Activated T-cell treated with anti-CD3 and anti-CD28 coated beads, Interleukin-2, amount 50 U/mL, for 4 hours (primary cell): ENCODE results near the gene CD300LD. TPM values are rescaled to one million over a fixed set of nuclear protein-coding genes. Genes with fewer than 3 reads are reported as not detected.
"Not testable (repeated sequence)": the region's sequence is repeated elsewhere in the genome, so short reads cannot be mapped to it uniquely, and the experiment has no call there.

ENCODE experiments used
- ATAC-seq, 2 donors: fragments of 200-7000 bp; cut with Tn5 transposase; one replicate each; pipeline ENCODE4 v1.10.0; 2021
- DNase-seq: peaks from one replicate; pipeline ENCODE4 v3.0.0-alpha.2; 2020
- H3K27me3 Mint-ChIP-seq: one replicate; pipeline ENCODE4 v1.8.0; 2021; ENCODE audit warnings: low read depth, mixed read lengths
- H3K36me3 Mint-ChIP-seq: one replicate; pipeline ENCODE4 v1.8.0; 2022; ENCODE audit warnings: mixed read lengths; ENCODE audit not compliant: insufficient read depth
- H3K4me1 Mint-ChIP-seq: one replicate; pipeline ENCODE4 v1.8.0; 2021; ENCODE audit warnings: low read depth, mixed read lengths
- H3K4me3 Mint-ChIP-seq: one replicate; pipeline ENCODE4 v1.8.0; 2021; ENCODE audit warnings: mild to moderate bottlenecking, moderate library complexity, mixed read lengths
- H3K9me3 Mint-ChIP-seq: one replicate; pipeline ENCODE4 v1.8.0; 2021; ENCODE audit warnings: mixed read lengths
- total RNA-seq, 3 donors: library from RNA; stranded (reverse); gene quantifications; one replicate each; pipeline ENCODE4 v1.2.1, GENCODE V29; 2021

CD300LD gene
- not detected for total RNA-seq

DNA sequence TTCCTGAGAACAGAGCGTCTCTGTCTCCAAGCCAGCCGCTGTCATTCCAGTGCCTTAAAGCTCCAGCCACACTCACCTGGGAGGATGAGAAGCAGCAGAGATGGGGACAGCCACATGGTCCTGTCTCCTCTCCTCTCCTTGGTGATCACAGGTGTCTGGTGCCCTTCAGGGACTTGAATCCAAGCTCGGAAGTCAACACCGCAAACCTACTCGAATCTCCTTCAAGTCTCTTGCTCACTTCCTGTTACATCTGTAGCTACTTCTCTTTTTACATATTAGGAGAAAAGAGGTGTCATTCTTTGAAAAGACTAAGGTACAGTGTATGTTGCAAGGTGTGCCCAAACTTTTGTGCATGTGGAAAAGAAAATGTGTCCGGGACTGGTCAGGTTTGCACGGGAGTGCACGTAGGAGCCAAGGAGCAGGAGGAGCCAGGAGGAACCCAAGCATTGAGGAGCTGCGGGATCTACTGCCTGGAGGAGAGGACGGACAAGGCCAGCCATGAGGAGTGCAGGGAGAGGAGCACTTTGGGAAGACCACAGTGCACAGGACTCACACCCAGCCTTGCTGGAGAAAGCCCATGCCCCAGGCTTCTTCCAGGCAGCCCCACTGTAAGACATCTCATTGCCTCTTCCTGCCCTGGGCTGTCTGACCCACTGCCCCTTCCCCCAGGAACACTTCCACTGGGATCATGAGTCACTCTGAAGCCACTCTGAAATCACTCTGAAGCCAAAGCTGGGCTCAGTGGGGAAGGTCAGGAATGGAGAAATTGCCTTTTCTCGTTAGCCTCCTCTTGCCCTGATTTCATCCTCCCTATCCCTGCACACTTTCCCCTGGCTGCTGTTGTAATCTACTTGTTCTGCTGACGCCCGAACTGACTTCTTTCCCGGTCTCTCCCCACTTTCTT, at the start of gene CD300LD:
CD300LD (minus strand) TSS at position 197 of the 904 bp plus-strand sequence; CDS start at position 116, 81 bp downstream.
- Mint-ChIP-seq H3K36me3 (no peaks in the 10 kb centered on the region), H3K4me3 (peak within 1 kb of the TSS; percentile 31), H3K27me3 (peaks cover 18% of the 10 kb centered on the region), H3K4me1 (peaks cover 14% of the 10 kb centered on the region), H3K9me3 (no peaks in the 10 kb centered on the region)
- DNase-seq (no peak), ATAC-seq (peak in 1 of 2 donors; percentile 40)

DNA sequence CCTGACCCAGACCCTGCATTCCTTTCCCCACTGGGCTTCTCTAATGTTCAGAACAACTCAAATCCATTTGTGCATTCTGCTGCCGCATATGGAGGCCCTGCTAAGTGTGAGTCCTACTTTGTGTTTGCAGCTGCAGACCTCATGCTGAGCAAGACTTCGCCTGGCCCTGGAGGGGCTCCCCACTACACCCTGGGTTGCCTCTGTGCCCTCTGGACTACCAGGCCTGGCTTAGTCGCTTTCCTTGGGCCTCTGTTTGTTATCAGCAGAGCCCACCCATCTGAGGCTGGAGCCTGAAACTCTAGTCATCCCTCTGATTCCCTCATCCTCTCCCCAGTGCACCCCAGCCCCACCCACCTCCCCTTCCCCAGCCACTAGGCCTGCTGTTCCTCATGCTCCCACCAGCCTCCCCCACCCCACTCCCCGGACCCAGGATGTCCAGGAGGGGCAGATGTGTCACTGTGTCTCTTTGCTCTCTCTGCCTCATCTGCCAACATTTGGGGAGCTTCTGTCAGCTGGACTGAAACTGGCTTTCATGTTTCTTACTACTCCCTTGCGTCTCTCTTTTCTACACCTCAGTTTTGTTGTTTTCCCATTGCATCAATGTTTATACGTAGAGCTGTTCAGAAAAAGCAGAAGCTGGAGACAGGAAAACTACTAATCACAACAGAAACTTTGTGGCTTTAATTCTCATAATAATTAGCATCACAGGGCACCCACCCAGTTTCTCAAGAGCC, 49.3 kb upstream of the CD300LD start:
- Mint-ChIP-seq H3K4me1 (peaks cover 22% of the 10 kb centered on the region), H3K9me3 (no peaks in the 10 kb centered on the region), H3K36me3 (no peaks in the 10 kb centered on the region), H3K27me3 (peaks cover 43% of the 10 kb centered on the region), H3K4me3 (no peak overlapping the region)
- DNase-seq (no peak), ATAC-seq (no peak)

DNA sequence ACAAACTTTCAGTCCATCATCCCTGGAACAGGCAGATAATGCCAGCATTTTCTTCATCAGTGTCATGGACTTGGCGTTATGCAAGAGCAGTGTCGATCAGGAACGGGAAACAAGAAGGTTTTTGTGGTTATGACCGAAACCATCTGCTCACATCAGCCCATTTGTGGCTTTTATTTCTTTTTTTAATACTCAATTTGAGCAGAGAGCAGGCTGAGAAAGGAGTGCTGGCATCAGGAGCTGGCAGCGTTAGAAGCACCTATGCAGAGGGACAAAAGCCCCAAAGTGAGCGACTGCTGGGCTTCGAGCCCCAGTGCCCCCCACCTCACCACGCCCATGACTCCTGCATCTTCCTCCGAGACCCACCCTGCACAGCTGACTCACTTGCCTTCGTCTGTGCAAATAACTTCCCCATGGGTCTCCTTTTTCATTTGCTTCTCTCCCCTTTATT, 47.6 kb upstream of the CD300LD start:
- H3K27me3 Mint-ChIP-seq: peaks cover 47% of the 10 kb centered on the region
- H3K4me3 Mint-ChIP-seq: no peak overlapping the region
- H3K36me3 Mint-ChIP-seq: no peaks in the 10 kb centered on the region
- H3K4me1 Mint-ChIP-seq: peaks cover 22% of the 10 kb centered on the region
- DNase-seq (no peak), ATAC-seq (peak; percentile 14 to 46)
- H3K9me3 Mint-ChIP-seq: no peaks in the 10 kb centered on the region

DNA sequence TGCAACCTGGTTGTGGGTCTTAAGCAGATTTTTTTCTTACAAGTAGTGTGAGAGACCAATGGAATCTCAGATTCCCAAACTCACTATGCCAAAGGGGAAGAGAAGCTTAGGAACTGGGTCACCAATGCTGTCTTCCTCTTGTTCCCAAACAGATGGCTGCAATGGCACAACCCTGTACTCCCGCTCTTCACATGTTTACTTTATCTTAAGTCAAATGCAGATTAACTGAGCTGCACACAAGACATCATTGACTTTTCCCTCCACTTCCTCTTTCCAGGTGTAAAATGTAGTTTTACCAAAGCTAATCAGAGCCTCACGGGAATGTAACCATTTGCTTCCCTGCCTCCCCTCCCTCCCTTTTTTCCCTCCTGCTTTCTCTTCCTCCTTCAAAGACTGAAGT, 45.8 kb upstream of the CD300LD start:
- no peak overlapping the region for H3K4me3 Mint-ChIP-seq
- no peaks in the 10 kb centered on the region for H3K9me3 Mint-ChIP-seq
- peaks cover 42% of the 10 kb centered on the region for H3K27me3 Mint-ChIP-seq
- DNase-seq (no peak), ATAC-seq (no peak)
- no peaks in the 10 kb centered on the region for H3K36me3 Mint-ChIP-seq
- H3K4me1 Mint-ChIP-seq: peaks cover 22% of the 10 kb centered on the region

DNA sequence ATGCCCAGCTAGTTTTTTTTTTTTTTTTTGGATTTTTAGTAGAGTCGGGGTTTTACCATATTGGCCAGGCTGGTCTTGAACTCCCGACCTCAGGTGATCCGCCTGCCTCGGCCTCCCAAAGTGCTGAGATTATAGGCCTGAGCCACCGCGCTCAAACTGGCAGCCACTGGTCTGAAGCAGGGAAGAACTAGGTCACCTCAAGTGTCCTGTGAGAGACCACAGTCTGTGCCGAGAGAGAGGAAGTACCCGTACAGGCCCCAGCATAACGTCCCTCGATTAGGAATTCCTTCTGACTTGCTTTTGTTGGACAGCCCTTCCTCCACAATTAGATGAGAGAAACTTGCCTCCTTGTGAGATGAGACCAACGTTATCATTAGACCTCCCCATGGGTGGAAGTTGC, 45.2 kb upstream of the CD300LD start:
- Mint-ChIP-seq H3K4me1 (peaks cover 24% of the 10 kb centered on the region), H3K4me3 (no peak overlapping the region), H3K36me3 (no peaks in the 10 kb centered on the region), H3K27me3 (peaks cover 42% of the 10 kb centered on the region), H3K9me3 (no peaks in the 10 kb centered on the region)
- DNase-seq: no peak
- ATAC-seq: no peak

DNA sequence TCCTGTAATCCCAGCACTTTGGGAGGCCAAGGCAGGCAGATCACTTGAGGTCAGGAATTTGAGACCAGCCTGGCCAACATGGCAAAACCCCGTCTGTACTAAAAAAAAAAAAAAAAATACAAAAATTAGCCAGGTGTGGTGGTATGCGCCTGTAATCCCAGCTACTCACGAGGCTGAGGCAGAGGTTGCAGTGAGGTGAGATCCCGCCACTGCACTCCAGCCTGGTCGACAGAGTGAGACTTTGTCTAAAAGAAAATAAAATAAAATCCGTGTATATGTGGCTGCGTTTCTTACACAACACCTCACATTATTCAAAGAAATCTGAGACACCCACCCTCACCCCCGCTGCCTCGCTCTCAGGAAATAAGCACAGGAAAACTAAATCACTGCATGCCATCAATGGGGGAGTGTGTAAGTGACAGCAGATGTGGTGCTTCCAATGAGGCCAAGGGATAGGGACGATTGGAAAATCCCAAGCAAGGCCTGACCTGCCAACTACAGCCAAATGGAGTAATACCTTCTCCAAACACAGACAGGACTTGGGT, 44.5 kb upstream of the CD300LD start:
- not testable (repeated sequence) for ATAC-seq, H3K36me3 Mint-ChIP-seq, DNase-seq, H3K9me3 Mint-ChIP-seq, H3K4me3 Mint-ChIP-seq
- peaks cover 22% of the 10 kb centered on the region for H3K4me1 Mint-ChIP-seq
- H3K27me3 Mint-ChIP-seq: peaks cover 37% of the 10 kb centered on the region

DNA sequence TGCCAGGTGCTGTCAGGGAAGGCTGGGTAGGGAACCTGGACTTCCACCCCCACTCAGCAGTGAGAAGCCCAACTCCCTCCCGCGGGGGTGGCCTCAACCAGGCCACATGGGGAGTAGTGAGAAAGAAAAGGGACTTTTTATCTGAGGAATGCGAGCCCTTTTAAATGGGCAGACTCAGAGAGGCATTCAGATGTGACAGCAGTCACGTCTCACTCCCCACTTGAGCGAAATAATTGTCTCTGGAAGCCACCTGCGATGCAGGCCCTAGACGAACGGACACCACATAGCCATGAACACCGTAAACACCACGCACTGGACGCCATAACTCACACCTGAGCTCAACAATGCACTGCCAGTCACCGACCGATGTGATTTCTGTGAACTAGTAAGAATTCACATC, 43.3 kb upstream of the CD300LD start:
- Mint-ChIP-seq H3K27me3 (peaks cover 30% of the 10 kb centered on the region), H3K4me3 (no peak overlapping the region), H3K4me1 (peaks cover 16% of the 10 kb centered on the region), H3K36me3 (no peaks in the 10 kb centered on the region), H3K9me3 (no peaks in the 10 kb centered on the region)
- ATAC-seq: no peak
- DNase-seq: no peak

DNA sequence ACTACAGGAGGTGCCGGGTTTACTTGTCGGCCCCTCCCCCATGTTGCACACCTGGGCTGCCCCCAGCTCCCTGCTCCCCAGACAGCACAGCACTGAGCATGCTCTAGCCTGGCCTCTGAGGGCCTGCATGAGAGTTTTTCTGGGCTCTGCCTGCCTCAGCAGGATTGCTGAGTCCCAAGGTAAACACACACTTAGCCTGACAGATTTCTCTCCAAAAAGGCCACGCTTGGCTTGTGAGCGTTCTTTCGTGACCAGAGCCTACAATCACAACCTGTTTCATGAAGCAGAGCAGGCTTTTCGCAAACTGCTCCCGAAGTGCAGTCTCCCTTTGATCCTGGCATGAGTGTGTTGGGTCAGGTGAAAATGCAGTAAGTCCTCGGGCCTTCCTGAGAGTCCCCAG, 41.2 kb upstream of the CD300LD start:
- H3K27me3 Mint-ChIP-seq: peaks cover 30% of the 10 kb centered on the region
- H3K4me3 Mint-ChIP-seq: no peak overlapping the region
- H3K4me1 Mint-ChIP-seq: peaks cover 3% of the 10 kb centered on the region
- DNase-seq: no peak
- H3K9me3 Mint-ChIP-seq: no peaks in the 10 kb centered on the region
- H3K36me3 Mint-ChIP-seq: no peaks in the 10 kb centered on the region
- ATAC-seq: no peak

DNA sequence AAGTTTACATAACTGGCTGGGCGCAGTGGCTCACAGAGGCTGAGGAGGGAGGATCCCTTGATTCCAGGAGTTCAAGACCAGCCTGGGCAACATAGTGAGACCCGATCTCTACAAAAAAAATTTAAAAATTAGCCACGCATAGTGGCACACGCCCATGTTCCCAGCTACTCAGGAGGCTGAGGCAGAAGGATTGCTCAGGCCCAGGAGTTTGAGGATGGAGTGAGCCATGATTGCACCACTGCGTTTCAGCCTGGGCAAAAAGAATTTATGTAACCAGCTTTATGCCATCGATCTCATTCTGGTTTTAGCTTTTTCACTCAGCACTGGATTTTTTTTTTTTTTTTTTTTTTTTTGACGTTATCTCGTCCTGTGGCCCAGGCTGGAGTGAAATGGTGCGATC, 40.5 kb upstream of the CD300LD start:
- no peaks in the 10 kb centered on the region for H3K9me3 Mint-ChIP-seq
- no peaks in the 10 kb centered on the region for H3K36me3 Mint-ChIP-seq
- no peak overlapping the region for H3K4me3 Mint-ChIP-seq
- DNase-seq (no peak), ATAC-seq (no peak)
- H3K27me3 Mint-ChIP-seq: peaks cover 30% of the 10 kb centered on the region
- H3K4me1 Mint-ChIP-seq: peaks cover 3% of the 10 kb centered on the region

DNA sequence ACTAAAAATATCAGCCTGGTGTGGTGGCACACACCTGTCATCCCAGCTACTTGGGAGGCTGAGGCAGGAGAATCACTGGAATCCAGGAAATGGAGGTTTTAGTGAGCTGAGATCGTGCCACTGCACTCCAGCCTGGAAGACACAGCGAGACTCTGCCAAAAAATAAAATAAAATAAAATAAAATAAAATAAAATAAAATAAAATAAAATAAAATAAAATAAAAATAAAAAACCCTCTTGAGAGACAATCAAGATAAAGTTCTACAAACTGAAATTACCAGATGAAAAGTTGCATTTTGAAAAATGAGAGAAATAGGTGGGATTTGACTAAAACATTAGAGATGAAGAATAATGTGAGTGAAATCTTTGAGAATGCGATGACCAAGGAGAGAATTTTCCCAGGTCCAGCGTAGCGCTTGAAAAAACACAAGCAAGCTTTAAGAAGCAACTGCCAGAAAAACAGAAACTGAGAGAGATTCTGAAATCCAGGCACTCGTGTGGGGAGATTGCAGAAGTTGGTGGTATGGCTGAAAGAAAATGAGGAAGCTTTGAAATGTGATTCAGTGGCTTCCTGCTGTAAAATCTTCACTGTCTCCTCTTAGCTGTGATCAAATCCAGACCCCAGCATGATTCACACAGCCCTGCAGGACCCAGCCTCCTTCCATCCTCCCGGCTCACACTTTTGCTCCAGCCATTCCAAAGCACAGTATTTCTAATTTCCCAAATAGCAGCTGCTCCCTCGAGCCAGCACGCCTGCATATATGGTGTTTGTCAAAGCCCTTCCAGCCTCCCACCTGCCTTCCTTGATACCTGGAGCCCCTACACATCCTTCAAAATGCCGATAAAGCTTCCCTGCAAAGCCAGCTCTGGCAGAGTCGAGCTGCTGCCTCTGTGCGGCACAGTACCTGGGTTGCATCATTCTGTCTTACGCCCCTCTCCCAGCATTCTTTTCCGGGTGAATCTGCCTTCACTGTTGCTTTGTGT, 39.7 kb upstream of the CD300LD start:
- Mint-ChIP-seq H3K4me3 (no peak overlapping the region), H3K4me1 (peaks cover 3% of the 10 kb centered on the region), H3K9me3 (peaks cover 2% of the 10 kb centered on the region), H3K36me3 (no peaks in the 10 kb centered on the region), H3K27me3 (peaks cover 34% of the 10 kb centered on the region)
- ATAC-seq (no peak), DNase-seq (no peak)

DNA sequence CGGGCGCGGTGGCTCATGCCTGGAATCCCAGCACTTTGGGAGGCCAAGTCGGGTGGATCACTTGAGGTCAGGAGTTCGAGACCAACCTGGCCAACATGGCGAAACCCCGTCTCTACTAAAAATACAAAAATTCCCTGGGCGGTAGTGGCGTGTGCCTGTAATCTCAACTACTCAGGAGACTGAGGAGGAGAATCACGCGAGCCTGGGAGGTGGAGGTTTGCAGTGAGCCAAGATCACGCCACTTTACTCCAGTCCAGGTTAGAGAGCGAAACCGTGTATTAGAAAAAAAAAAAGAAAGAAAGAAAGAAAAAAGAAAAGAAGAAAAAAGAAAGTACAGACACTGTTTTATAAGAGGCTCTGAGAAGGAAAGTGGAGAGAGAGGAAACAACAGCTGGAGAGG, 38.2 kb upstream of the CD300LD start:
- not testable (repeated sequence) for H3K4me1 Mint-ChIP-seq, H3K9me3 Mint-ChIP-seq, H3K36me3 Mint-ChIP-seq, ATAC-seq, DNase-seq, H3K4me3 Mint-ChIP-seq
- peaks cover 35% of the 10 kb centered on the region for H3K27me3 Mint-ChIP-seq

DNA sequence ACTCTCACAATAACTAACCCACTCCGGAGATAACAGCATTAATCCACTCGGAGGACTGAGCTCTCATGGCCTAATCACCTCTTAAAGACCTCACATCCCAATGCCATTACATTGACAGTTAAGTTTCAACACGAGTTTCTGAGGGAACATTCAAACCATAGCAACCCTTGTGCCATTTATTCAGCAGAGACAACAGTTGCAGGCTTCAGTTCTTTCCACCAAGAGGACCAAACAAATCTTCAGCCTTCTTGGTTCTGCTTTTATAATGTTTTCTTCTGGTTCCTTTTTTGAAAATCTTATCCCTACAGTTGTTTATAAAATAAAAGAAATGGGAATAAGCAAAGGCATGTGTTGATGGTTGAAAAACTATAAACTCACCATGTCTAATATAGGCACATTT, 33.6 kb upstream of the CD300LD start:
- DNase-seq: no peak
- Mint-ChIP-seq H3K36me3 (no peaks in the 10 kb centered on the region), H3K4me3 (no peak overlapping the region), H3K9me3 (peaks cover 4% of the 10 kb centered on the region), H3K4me1 (no peaks in the 10 kb centered on the region), H3K27me3 (peaks cover 57% of the 10 kb centered on the region)
- no peak for ATAC-seq

DNA sequence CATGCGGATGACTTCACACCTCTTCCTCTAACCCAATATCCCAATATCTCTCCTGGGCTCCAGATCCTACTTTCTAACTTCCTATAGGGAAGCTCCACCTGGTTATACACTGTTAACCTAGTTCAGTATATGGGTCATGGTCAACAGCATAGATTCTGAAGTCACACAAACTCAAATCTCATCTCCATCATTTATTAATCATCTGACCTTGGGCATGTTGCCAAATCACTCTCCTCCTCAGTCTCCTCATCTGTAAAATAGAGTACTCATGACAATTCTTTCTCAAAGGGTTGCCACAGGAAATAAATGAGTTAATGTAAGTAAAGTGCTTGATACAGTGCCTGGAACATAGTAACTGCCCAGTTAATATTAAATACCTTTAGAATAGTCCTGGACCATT, 32.0 kb upstream of the CD300LD start:
- H3K4me3 Mint-ChIP-seq: no peak overlapping the region

DNA sequence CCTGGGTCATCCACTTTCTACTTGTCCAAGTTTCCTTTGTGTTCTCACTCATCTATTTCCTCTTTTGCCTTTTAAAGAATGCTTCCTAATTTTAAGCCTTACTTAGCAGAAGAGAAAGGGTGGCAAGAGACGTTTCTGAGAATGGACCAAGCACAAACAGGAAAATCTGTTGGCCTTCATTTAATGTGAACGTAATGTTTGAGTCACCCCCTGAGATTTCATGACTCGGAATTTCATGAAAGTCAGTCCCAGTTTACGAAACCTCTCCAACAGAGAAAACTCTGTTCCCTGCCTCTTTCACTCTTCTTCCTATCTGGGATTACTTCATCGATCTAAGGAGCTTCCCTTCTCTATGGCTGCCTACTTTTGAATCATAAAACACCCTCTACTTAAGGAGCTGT, 31.6 kb upstream of the CD300LD start, which contains the start of gene CD300E:
CD300E (minus strand) TSS at position 46 of the 401 bp plus-strand sequence. CDS start 117 bp downstream, outside the sequence.
- ATAC-seq: no peak
- Mint-ChIP-seq H3K4me3 (no peak within 1 kb of the TSS), H3K27me3 (peaks cover 58% of the 10 kb centered on the region)

More for the DNA sequence above, 32.0 kb upstream of the CD300LD start:
- H3K36me3 Mint-ChIP-seq: no peaks in the 10 kb centered on the region
- peaks cover 55% of the 10 kb centered on the region for H3K27me3 Mint-ChIP-seq
- no peaks in the 10 kb centered on the region for H3K4me1 Mint-ChIP-seq
- H3K9me3 Mint-ChIP-seq: peaks cover 4% of the 10 kb centered on the region
- ATAC-seq (no peak), DNase-seq (no peak)

More for the DNA sequence above, 31.6 kb upstream of the CD300LD start, which contains the start of gene CD300E:
- Mint-ChIP-seq H3K4me1 (no peaks in the 10 kb centered on the region), H3K9me3 (peaks cover 4% of the 10 kb centered on the region), H3K36me3 (no peaks in the 10 kb centered on the region)
- DNase-seq: no peak
